Sigmoid colon (tissue), 3 donors: ENCODE results near the gene POU2F3.

Experiments used
- CTCF ChIP-seq, 4 experiments: fragments of 450-650 bp in 3 of 4; fragments of 200-600 bp in 1 of 4; IDR thresholded peaks; one replicate each; pipeline ENCODE4 v1.5.1; 2016 to 2019; ENCODE audit warnings: antibody characterized with exemption in 4 of 4, mild to moderate bottlenecking in 3 of 4, moderate library complexity in 2 of 4
- POLR2A ChIP-seq, 2 donors: fragments of 450-650 bp; IDR thresholded peaks; one replicate each; pipeline ENCODE4 v1.6.1; 2016; ENCODE audit warnings: antibody characterized with exemption in 2 of 2, mild to moderate bottlenecking in 2 of 2, moderate library complexity in 2 of 2

- TF ChIP-seq CTCF (IDR thresholded peaks at IDR 0.05) = no peak
- TF ChIP-seq POLR2A (IDR thresholded peaks at IDR 0.05) = no peak
Measured at GRCh38 chr11:120261321-120261720, 21.4 kb downstream of the POU2F3 start.
